Measurements from ENCODE around the gene SLC39A5.
"Not testable (repeated sequence)": the region's sequence is repeated elsewhere in the genome, so short reads cannot be mapped to it uniquely, and the experiment has no call there.

The SLC39A5 gene

DNA sequence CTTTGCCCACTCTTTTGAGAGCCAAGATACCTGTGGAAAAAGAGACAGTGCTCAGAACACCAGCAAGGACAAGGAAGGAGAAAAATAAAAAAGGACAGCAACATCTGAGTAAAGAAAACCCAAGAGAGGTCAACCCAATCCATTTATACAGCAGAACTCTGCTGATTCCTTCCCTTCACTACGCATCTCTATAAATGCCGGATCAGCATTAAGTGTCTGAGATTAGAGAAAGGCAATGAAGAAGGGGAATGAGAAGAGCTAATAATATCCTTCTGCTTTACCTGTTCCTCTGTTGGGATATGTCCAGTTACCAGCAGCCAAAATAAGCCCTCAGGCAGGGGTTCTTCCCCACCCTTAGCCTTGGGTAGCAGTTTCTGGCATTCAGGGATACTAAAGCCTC lies 52.7 kb downstream of the SLC39A5 start:
- DNase-seq, result no peak

DNA sequence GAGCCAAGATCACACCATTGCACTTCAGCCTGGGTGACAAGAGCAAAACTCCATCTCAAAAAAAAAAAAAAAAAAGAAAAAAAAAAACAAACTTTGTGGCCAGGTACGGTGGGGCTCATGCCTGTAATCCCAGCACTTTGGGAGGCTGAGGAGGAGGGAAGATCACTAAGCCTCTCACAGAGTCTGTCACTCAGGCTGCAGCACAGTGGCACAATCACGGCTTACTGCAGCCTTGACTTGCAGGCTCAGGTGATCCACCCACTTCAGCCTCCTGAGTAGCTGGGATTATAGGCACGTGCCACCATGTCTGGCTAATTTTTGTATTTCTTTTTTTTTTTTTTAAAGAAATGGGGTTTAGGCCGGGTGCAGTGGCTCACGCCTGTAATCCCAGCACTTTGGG lies 54.4 kb downstream of the SLC39A5 start:
- not testable (repeated sequence) for DNase-seq

DNA sequence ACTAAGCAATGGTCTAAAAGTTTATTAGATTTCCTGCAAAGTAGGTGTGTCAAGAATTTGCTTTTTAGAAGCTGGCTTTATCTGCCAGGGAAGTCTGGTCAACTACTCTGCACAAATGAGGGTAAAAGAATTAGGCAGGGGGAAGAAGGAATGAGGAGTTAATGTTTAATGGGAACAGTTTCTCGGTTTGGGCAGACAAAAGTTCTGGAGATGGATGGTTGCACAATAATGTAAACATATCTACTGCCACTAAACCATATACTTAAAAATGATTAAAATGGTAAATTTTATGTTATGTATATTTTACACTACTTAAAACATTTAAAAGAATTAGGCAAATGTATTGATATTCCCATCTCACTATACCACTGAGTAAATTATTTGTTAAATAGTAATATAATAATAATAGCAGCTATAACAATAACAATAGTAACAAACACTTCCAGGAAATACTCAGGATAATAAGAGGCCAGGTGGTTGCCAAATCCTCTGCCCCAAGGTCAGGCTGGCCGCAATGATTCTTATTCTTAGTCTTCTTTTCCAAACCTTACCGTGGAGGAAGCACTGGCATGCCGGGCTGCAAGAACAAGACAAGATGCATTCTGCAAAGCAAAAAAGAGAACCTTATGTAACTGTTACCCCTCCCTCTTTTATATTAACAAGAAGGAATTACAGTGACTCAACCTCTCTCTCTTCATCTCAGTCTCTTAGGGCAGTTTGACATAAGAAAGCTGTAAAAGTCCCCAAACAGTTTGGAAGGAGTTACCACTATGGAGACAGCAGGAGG lies 56.4 kb downstream of the SLC39A5 start:
- DNase-seq, result no peak
